ENCODE results near the gene PLPP1.

DNA sequence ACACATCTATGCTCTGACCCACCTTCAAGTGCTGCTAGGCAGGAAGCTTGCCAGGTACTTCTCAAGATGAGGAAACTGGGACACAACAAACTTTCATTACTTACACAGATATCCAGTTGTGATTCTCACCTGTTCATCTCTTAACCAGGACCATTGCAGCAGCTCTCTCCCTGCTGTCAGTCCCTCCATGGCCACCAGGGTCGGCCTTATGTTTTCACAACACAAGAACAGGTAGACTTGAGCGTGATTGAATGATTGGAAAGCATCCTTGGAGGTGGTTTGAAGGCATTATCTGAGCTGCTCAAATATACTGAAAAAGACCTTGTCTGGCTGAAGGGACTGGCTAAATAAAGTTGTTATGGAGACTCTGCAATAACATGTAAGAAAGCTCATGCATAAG is 132.6 kb downstream of the PLPP1 start:
- TF ChIP-seq JUND (IDR thresholded peaks at IDR 0.05) (no peak), EZH2 (IDR thresholded peaks at IDR 0.05) (no peak), POLR2A (IDR thresholded peaks at IDR 0.05; ENCODE audit: borderline replicate concordance, extremely low read depth, insufficient read depth, insufficient read length) (no peak), EZH2phosphoT487 (IDR thresholded peaks at IDR 0.05; ENCODE audit: borderline replicate concordance) (no peak), SP1 (IDR thresholded peaks at IDR 0.05; ENCODE audit: low read depth) (no peak), RAD21 (IDR thresholded peaks at IDR 0.05; ENCODE audit: low read depth) (no peak), CEBPB (IDR thresholded peaks at IDR 0.05; ENCODE audit: low read depth) (no peak), SIN3A (IDR thresholded peaks at IDR 0.05; ENCODE audit: low read depth) (no peak), SRF (IDR thresholded peaks at IDR 0.05; ENCODE audit: low read depth) (no peak)
- TF ChIP-seq, protein P1, sequence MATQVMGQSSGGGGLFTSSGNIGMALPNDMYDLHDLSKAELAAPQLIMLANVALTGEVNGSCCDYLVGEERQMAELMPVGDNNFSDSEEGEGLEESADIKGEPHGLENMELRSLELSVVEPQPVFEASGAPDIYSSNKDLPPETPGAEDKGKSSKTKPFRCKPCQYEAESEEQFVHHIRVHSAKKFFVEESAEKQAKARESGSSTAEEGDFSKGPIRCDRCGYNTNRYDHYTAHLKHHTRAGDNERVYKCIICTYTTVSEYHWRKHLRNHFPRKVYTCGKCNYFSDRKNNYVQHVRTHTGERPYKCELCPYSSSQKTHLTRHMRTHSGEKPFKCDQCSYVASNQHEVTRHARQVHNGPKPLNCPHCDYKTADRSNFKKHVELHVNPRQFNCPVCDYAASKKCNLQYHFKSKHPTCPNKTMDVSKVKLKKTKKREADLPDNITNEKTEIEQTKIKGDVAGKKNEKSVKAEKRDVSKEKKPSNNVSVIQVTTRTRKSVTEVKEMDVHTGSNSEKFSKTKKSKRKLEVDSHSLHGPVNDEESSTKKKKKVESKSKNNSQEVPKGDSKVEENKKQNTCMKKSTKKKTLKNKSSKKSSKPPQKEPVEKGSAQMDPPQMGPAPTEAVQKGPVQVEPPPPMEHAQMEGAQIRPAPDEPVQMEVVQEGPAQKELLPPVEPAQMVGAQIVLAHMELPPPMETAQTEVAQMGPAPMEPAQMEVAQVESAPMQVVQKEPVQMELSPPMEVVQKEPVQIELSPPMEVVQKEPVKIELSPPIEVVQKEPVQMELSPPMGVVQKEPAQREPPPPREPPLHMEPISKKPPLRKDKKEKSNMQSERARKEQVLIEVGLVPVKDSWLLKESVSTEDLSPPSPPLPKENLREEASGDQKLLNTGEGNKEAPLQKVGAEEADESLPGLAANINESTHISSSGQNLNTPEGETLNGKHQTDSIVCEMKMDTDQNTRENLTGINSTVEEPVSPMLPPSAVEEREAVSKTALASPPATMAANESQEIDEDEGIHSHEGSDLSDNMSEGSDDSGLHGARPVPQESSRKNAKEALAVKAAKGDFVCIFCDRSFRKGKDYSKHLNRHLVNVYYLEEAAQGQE (IDR thresholded peaks at IDR 0.05; ENCODE audit: low read depth), result no peak
- TF ChIP-seq, protein P2, sequence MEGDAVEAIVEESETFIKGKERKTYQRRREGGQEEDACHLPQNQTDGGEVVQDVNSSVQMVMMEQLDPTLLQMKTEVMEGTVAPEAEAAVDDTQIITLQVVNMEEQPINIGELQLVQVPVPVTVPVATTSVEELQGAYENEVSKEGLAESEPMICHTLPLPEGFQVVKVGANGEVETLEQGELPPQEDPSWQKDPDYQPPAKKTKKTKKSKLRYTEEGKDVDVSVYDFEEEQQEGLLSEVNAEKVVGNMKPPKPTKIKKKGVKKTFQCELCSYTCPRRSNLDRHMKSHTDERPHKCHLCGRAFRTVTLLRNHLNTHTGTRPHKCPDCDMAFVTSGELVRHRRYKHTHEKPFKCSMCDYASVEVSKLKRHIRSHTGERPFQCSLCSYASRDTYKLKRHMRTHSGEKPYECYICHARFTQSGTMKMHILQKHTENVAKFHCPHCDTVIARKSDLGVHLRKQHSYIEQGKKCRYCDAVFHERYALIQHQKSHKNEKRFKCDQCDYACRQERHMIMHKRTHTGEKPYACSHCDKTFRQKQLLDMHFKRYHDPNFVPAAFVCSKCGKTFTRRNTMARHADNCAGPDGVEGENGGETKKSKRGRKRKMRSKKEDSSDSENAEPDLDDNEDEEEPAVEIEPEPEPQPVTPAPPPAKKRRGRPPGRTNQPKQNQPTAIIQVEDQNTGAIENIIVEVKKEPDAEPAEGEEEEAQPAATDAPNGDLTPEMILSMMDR (IDR thresholded peaks at IDR 0.05 in 2 of 3, conservative IDR thresholded peaks at IDR 0.05 in 1 of 3; ENCODE audit: borderline replicate concordance in 1 of 3, insufficient read depth in 1 of 3, low read depth in 2 of 3, low read length in 2 of 3), result peak in 2 of 3 experiments; percentile 36 to 44; a peak in 3 of 6 replicates
- TF ChIP-seq, protein P3, sequence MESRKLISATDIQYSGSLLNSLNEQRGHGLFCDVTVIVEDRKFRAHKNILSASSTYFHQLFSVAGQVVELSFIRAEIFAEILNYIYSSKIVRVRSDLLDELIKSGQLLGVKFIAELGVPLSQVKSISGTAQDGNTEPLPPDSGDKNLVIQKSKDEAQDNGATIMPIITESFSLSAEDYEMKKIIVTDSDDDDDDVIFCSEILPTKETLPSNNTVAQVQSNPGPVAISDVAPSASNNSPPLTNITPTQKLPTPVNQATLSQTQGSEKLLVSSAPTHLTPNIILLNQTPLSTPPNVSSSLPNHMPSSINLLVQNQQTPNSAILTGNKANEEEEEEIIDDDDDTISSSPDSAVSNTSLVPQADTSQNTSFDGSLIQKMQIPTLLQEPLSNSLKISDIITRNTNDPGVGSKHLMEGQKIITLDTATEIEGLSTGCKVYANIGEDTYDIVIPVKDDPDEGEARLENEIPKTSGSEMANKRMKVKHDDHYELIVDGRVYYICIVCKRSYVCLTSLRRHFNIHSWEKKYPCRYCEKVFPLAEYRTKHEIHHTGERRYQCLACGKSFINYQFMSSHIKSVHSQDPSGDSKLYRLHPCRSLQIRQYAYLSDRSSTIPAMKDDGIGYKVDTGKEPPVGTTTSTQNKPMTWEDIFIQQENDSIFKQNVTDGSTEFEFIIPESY (IDR thresholded peaks at IDR 0.05; ENCODE audit: extremely low read depth, insufficient replicate concordance, low read length), result no peak
- TF ChIP-seq, protein P4, sequence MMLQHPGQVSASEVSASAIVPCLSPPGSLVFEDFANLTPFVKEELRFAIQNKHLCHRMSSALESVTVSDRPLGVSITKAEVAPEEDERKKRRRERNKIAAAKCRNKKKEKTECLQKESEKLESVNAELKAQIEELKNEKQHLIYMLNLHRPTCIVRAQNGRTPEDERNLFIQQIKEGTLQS (IDR thresholded peaks at IDR 0.05), result no peak

Data from HCT116 (cell line).